Measurements from ENCODE around the gene PLPPR4.

PLPPR4 gene

DNA sequence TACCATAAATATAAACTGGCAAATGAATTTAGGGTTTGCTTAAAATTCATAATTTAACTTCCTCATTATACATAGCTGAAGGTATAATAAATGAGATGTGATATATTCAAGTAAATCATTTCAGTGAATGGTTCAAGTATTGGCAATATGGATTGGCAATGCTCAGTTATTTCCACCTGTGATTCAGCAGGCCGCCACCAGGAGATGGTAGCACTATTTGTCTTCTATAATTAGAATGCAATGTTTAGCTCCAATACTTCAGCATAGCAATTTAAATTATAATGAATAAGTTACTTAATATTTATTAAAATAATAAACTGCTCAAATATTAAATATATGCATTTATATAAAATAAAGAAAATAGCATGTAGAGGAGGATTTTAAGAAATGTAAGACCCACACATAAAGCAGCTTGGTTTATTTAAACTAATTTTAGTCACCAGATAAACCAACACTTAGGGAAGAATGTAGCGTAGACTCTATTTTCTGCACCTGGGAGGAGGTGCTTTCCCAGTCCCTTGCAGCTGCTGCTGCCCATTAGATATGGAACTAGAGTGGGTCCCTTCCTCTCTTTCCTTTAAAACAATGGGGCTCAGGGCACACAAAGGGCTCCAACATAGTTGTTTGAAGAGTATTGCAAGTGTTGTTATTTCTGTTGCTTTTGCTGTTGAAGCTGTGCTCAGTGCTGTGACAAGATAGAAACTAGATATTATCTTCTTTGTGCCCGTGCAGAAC, 62.1 kb downstream of the PLPPR4 start:
- in situ Hi-C loops (cut with HindIII; ENCODE audit: low pct_ligation_motif_present, low pct_unique_long_range_greater_than_20kb, low sequenced_read_pairs): no loop called here
- DNase-seq: no peak

DNA sequence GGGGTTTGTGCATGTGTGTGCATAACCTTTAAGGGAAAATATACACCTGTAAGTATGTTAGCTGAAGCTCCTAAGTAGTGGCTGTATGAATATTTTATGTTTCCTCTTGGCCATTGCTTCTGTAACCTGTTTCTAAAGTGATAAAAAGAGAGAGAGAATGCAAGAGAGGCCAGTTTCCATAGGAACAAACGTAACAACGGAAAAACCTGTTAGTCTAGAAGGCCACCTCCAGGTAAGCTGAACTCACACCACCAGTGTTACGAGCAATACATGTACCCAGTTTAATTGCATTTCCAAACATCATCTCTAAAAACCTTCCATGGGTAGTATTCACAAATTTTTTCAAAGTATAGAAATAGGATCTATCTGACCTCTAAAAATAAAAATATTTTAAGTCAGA, 63.1 kb downstream of the PLPPR4 start:
- in situ Hi-C loops (cut with HindIII; ENCODE audit: low pct_ligation_motif_present, low pct_unique_long_range_greater_than_20kb, low sequenced_read_pairs): no loop called here
- DNase-seq: no peak

DNA sequence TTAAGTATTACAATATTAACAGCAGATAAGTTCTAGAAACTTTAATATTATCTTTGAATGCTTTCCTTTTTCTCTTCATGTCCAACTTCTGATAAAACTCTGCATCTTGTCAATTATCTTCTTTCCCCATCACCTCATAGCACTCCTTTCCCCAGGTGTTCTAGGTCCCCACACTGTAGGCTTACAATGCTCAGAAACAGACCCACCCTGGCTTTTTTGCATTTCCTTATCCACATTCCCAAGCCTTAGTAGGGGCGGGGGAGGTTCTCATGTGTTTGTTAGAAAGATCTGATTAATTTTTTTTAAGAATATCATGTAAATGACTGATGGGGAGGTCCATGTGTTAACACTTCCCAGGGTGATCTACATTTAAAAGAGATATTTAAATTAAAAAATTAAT, 63.9 kb downstream of the PLPPR4 start:
- DNase-seq: no peak
- in situ Hi-C loops (cut with HindIII; ENCODE audit: low pct_ligation_motif_present, low pct_unique_long_range_greater_than_20kb, low sequenced_read_pairs): no loop called here

DNA sequence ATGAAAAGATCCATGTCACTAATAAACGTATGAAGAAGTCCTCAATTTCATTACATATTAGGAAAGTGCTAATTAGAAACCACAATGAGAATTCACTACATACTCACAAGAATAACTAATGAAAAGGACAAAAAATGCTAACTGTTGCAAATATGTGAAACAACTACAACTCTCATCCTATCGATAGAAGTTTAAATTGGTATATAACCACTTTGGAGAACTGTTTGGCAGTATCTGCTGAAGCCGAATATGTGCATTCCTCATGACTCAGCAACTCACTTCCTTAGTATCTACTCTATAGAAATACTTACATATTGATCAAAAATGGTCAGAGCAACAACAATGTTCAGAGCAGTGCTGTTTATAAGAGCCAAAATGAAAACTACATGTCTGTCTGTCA, 66.8 kb downstream of the PLPPR4 start:
- no peak for DNase-seq
- in situ Hi-C loops (cut with HindIII; ENCODE audit: low pct_ligation_motif_present, low pct_unique_long_range_greater_than_20kb, low sequenced_read_pairs): no loop called here

DNA sequence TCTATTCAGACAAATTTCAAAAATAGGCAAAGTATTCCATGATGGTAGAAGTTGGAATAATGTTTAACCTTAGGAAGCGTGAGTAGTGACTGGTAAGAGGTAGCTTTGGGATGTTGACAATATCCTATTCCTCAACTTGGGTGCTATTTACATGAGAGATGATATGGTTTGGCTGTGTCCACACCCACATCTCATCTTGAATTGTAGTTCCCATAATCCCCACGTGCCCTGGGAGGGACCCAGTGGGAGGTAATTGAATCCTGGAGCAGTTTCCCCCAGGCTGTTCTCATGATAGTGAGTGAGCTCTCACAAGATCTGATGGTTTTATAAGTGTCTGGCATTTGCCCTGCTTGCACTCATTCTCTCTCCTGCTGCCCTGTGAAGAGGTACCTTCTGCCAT, 67.3 kb downstream of the PLPPR4 start:
- in situ Hi-C loops (cut with HindIII; ENCODE audit: low pct_ligation_motif_present, low pct_unique_long_range_greater_than_20kb, low sequenced_read_pairs): no loop called here
- no peak for DNase-seq

DNA sequence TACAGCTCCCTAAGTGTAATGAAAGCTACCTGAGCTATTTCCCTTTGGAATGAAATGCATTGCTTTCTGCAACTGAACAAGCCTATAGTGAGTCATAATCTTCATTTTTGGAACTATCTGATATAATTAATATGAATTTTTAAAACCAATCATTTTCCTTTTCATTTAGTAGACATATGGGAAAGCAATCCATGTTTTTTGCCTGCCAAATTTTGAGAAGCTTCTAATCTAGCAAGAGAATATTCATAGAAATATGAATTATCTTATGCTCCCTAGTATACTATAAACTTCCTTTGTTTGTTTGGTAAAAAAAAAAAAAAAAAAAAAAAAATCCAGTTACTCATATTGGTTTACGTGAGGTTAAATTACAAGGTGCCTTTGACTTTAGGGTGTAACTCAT, 68.3 kb downstream of the PLPPR4 start:
- no peak for DNase-seq
- in situ Hi-C loops (cut with HindIII; ENCODE audit: low pct_ligation_motif_present, low pct_unique_long_range_greater_than_20kb, low sequenced_read_pairs): no loop called here

DNA sequence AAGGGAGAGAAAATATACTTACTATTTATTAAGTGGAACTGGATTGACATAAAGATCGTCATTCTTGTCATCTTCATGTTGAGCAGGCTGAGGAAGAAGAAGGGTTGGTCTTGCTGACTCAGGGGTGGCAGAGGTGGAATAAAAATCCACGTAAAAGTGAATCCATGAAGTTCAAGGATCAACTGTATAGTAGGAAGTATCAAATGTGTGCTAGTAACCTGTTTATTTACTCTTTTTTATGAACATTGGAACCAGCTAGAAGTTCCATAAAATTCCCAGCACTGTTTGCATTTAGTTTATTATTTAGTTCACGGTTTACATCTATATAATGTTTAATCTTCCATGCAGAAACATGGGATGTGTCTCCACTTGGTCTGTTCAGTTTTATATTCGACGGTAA, 70.7 kb downstream of the PLPPR4 start:
- DNase-seq: no peak
- in situ Hi-C loops (cut with HindIII; ENCODE audit: low pct_ligation_motif_present, low pct_unique_long_range_greater_than_20kb, low sequenced_read_pairs): no loop called here

DNA sequence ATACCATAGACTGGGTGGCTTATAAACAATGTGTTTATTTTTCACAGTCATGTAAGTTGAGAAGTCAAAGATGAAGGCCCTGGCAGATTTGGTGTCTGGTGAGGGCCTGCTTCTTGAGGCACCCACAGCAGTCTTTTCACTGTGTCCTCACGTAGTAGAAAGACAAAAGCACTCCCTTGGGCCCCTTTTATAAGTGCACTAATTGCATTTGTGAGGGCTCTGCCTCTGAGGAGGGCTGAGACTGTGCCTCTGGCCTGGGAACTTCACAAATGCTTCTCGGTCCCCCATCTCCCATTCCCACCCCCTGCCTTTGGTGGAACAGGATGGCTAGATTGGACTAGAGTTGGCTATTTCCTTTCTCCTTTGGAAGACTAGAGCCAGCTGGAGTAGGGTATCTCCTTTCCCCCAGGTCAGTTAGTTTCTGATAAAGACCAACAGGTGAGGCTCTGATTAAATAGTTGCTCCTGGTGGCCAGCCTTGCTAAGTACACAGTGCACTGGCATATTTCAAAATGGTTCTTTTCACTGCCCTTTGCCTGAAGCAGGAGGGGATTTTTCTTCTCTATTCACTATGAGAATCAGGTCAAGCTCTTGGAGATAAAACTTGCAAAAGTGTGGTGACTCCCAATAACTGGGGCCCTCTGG, 82.9 kb downstream of the PLPPR4 start:
- in situ Hi-C loops (cut with HindIII; ENCODE audit: low pct_ligation_motif_present, low pct_unique_long_range_greater_than_20kb, low sequenced_read_pairs): no loop called here
- DNase-seq: no peak

DNA sequence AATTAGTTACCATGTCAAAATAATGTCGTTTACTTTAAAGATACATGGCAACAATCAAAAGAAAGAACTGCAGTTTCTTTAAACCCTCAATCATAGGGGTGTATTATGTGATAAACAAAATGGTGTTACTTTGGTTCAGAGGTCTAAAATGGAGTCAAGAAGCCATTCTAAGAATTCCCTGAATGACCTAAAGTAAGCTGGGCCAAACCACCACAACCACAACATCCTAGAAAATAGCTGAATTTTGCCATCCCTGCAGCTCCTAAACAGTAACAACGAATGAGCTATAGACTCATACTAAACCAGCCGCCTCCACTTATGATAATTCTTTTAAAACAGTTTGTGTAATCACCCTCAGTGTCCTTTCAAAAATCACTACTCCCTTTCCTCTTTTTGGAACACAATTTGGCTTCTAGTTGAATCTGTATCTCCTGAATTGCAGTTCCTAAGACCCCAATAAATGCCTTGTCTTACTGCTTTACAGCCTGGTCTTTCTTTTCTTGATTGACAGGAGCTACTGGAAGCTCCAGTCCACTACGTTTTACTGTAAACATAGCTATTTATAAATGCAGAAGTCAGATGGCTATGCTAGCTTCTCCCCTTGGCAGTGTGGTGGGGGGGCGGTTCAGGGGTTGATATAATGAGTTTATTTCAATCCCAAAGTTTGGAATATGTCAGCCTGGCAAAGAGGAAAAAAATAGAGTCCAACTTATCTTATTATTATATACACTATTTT, 84.3 kb downstream of the PLPPR4 start:
- in situ Hi-C loops (cut with HindIII; ENCODE audit: low pct_ligation_motif_present, low pct_unique_long_range_greater_than_20kb, low sequenced_read_pairs): no loop called here
- DNase-seq: no peak

DNA sequence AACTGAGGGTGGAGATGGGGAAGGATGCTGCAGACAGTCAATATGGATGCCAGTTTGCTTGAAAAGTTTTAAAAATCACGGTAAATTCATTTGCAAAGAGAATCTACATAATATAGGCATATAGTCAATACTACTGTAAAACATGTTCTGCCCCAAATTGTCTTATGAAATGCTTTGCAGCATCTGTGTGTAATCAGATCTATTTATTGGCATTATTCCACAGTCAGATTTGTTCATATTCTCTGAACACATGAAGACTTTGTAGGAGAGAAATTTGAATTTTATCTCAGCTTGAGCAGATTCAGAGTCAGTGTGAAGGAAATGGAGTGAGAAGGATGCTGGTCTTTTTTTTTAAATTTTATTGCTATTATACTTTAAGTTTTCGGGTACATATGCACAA, 88.5 kb downstream of the PLPPR4 start:
- in situ Hi-C loops (cut with HindIII; ENCODE audit: low pct_ligation_motif_present, low pct_unique_long_range_greater_than_20kb, low sequenced_read_pairs): no loop called here
- no peak for DNase-seq

DNA sequence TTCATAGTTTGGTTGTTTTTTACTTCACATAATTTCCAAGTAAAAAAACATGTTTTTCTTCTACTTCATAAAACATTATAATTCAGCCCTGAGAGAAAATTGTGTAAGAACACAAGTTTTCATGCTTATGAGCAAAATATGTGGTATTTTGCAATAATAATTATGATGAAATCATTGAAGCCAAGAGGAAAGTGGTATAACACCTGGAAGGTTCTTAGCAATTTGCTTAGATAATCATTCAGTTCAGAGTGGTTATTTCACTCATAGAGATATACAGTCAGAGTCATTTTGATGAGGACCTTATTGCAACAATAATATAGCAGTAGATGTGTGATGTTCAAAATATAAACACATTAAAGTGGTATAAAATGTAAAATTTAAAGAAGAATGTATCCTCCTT, 94.5 kb downstream of the PLPPR4 start:
- DNase-seq: no peak
- in situ Hi-C loops (cut with HindIII; ENCODE audit: low pct_ligation_motif_present, low pct_unique_long_range_greater_than_20kb, low sequenced_read_pairs): no loop called here

Measured in ACHN (cell line).